ENCODE measurements around the gene CDC42SE2.

DNA sequence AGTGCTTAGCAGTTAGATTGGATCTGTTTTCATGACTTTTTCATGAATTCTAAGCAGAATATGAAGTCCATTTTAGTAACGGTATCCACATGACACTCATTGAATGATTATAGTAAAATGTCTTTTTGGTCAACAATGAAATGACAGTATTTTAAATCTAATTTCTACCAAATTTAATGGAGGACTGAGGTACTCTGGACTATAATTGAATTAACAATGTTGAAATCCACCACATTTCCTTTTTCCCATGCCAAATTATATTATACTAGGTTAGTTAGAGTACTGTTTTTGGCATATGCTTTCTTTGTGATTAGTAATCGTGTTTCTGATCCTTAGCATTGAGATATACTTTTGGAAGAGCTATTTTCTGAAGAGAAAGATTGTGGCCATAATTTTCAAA is 40.6 kb downstream of the CDC42SE2 start:
- TF ChIP-seq, protein P1, sequence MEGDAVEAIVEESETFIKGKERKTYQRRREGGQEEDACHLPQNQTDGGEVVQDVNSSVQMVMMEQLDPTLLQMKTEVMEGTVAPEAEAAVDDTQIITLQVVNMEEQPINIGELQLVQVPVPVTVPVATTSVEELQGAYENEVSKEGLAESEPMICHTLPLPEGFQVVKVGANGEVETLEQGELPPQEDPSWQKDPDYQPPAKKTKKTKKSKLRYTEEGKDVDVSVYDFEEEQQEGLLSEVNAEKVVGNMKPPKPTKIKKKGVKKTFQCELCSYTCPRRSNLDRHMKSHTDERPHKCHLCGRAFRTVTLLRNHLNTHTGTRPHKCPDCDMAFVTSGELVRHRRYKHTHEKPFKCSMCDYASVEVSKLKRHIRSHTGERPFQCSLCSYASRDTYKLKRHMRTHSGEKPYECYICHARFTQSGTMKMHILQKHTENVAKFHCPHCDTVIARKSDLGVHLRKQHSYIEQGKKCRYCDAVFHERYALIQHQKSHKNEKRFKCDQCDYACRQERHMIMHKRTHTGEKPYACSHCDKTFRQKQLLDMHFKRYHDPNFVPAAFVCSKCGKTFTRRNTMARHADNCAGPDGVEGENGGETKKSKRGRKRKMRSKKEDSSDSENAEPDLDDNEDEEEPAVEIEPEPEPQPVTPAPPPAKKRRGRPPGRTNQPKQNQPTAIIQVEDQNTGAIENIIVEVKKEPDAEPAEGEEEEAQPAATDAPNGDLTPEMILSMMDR (IDR thresholded peaks at IDR 0.05): no peak
- no peak for TF ChIP-seq POLR2A (IDR thresholded peaks at IDR 0.05)

All from adrenal gland (tissue), 5 donors.